Neuronal stem cell (in vitro differentiated cells): ENCODE results near the gene CFAP68.

Experiments
- DNase-seq: peaks from one replicate; pipeline ENCODE4 v3.0.0-alpha.2; 2013; ENCODE audit warnings: low spot score
- H2AFZ ChIP-seq: one replicate; pipeline ENCODE4 v1.6.1; 2013; ENCODE audit warnings: mild to moderate bottlenecking, low read length, inconsistent platforms
- H2AK5ac ChIP-seq: 2 replicates; pipeline ENCODE4 v1.6.1; 2013; ENCODE audit warnings: low read depth, mild to moderate bottlenecking, inconsistent platforms, low read length, moderate library complexity, mixed read lengths
- H2BK120ac ChIP-seq: 2 replicates; pipeline ENCODE4 v1.6.1; 2013; ENCODE audit warnings: low read depth, mild to moderate bottlenecking, inconsistent platforms, low read length, moderate library complexity, mixed read lengths
- H2BK12ac ChIP-seq: one replicate; pipeline ENCODE4 v1.6.1; 2013; ENCODE audit warnings: low read length, inconsistent platforms
- H2BK15ac ChIP-seq: 2 replicates; pipeline ENCODE4 v1.6.1; 2013; ENCODE audit warnings: mild to moderate bottlenecking, low read length, inconsistent platforms, mixed read lengths
- H2BK5ac ChIP-seq: one replicate; pipeline ENCODE4 v1.6.1; 2013; ENCODE audit warnings: inconsistent platforms, mild to moderate bottlenecking, low read length, moderate library complexity
- H3K14ac ChIP-seq: one replicate; pipeline ENCODE4 v1.6.1; 2013; ENCODE audit warnings: low read length, inconsistent platforms
- H3K18ac ChIP-seq: 2 replicates; pipeline ENCODE4 v1.6.1; 2013; ENCODE audit warnings: low read length, inconsistent platforms
- H3K23ac ChIP-seq: 2 replicates; pipeline ENCODE4 v1.6.1; 2013; ENCODE audit warnings: low read depth, mild to moderate bottlenecking, mixed read lengths, low read length, inconsistent platforms; ENCODE audit not compliant: poor library complexity
- H3K27ac ChIP-seq: replicated peaks from 3 replicates; pipeline ENCODE4 v1.5.1; 2013; ENCODE audit warnings: low read length, inconsistent platforms
- H3K27me3 ChIP-seq, 3 experiments: 2 replicates each; pipeline ENCODE4 v1.6.1; 2013; ENCODE audit warnings: low read length in 3 of 3, mild to moderate bottlenecking in 2 of 3, inconsistent platforms in 1 of 3, low read depth in 1 of 3, mixed read lengths in 1 of 3, moderate library complexity in 1 of 3; ENCODE audit not compliant: control insufficient read depth in 3 of 3, insufficient read depth in 3 of 3
- H3K36me3 ChIP-seq, 2 donors: replicated peaks in 1 of 2; 2 replicates each; pipeline ENCODE4 v1.6.1; 2013; ENCODE audit warnings: low read length in 2 of 2; ENCODE audit not compliant: control insufficient read depth in 2 of 2, insufficient read depth in 2 of 2
- H3K4ac ChIP-seq: 2 replicates; pipeline ENCODE4 v1.6.1; 2013; ENCODE audit warnings: inconsistent platforms, mild to moderate bottlenecking, low read length, moderate library complexity
- H3K4me1 ChIP-seq, 2 donors: 1 replicate in 1 of 2; 2 replicates in 1 of 2; pipeline ENCODE4 v1.6.1; 2013; ENCODE audit warnings: low read length in 2 of 2, low read depth in 1 of 2; ENCODE audit not compliant: control insufficient read depth in 2 of 2, insufficient read depth in 1 of 2
- H3K4me2 ChIP-seq: one replicate; pipeline ENCODE4 v1.6.1; 2013; ENCODE audit warnings: mild to moderate bottlenecking, low read length, inconsistent platforms; ENCODE audit not compliant: insufficient read depth, poor library complexity, severe bottlenecking
- H3K4me3 ChIP-seq, 2 donors: 2 replicates each; pipeline ENCODE4 v1.5.1; 2013; ENCODE audit warnings: low read length in 2 of 2, mild to moderate bottlenecking in 2 of 2, inconsistent platforms in 1 of 2, moderate library complexity in 1 of 2
- H3K79me1 ChIP-seq: one replicate; pipeline ENCODE4 v1.6.1; 2013; ENCODE audit warnings: low read depth, mild to moderate bottlenecking, inconsistent platforms, low read length, moderate library complexity
- H3K9ac ChIP-seq: one replicate; pipeline ENCODE4 v1.6.1; 2013; ENCODE audit warnings: mild to moderate bottlenecking, low read depth, low read length, inconsistent platforms; ENCODE audit not compliant: poor library complexity
- H3K9me3 ChIP-seq, 2 donors: replicated peaks in 1 of 2; 2 replicates each; pipeline versions ENCODE3 to v1.6.1; 2013; ENCODE audit warnings: low read length in 2 of 2, mild to moderate bottlenecking in 2 of 2, inconsistent platforms in 1 of 2, low read depth in 1 of 2, mixed read lengths in 1 of 2, moderate library complexity in 1 of 2; ENCODE audit not compliant: control insufficient read depth in 2 of 2, insufficient read depth in 1 of 2
- H4K8ac ChIP-seq: one replicate; pipeline ENCODE4 v1.6.1; 2013; ENCODE audit warnings: low read depth, mild to moderate bottlenecking, inconsistent platforms, low read length, moderate library complexity
- H4K91ac ChIP-seq: one replicate; pipeline ENCODE4 v1.6.1; 2013; ENCODE audit warnings: low read length, low read depth, mild to moderate bottlenecking, inconsistent platforms; ENCODE audit not compliant: poor library complexity
- WGBS, 2 donors: extraction: QIAGEN DNeasy Blood & Tissue Kit; methylation state at CpG; one replicate each; pipeline ENCODE4 v1.1.7; 2013; ENCODE audit warnings: missing lambda C conversion rate in 2 of 2, mixed read lengths in 1 of 2; ENCODE audit not compliant: insufficient read length in 2 of 2, insufficient replicate concordance in 1 of 2; ENCODE audit errors: extremely low coverage in 2 of 2; 5-methylcytosine and 5-hydroxymethylcytosine counted together

The CFAP68 gene

DNA sequence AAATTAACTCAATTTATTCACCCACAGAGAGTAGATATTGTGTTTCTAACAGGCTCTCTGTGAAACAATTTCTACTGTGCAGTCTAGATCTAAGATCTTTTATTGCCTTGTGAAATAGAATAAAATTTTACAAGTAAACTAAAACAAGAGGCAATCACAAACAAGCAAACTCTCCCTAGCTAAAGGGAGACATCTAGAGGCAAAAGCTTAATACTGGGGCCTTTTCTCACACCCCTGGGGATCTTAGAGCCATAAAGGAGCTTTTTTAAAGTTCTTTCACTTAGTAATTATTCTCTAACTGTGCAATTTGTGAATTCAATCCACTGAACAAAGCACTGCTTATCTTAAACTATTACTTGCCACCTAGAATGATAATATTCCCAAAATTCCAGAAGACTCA lies 27.7 kb upstream of the CFAP68 start:
- Histone ChIP-seq H4K8ac (no peak overlapping the region), H3K4me2 (no peak overlapping the region), H2AK5ac (no peak overlapping the region), H3K4ac (no peak overlapping the region), H3K4me3 (no peak overlapping the region), H3K36me3 (peaks cover 2 to 81% of the 10 kb centered on the region in 2 donors), H3K27me3 (no peaks in the 10 kb centered on the region), H4K91ac (no peak overlapping the region), H3K23ac (no peak overlapping the region), H3K14ac (no peak overlapping the region), H3K9me3 (no peaks in the 10 kb centered on the region), H2BK15ac (no peak overlapping the region), H2AFZ (no peak overlapping the region), H3K79me1 (no peaks in the 10 kb centered on the region), H3K18ac (no peak overlapping the region), H3K4me1 (peaks cover 0 to 6% of the 10 kb centered on the region in 2 donors), H2BK5ac (no peak overlapping the region), H2BK120ac (no peak overlapping the region), H2BK12ac (no peak overlapping the region), H3K9ac (no peak overlapping the region), H3K27ac (no peak overlapping the region)
- no peak for DNase-seq

DNA sequence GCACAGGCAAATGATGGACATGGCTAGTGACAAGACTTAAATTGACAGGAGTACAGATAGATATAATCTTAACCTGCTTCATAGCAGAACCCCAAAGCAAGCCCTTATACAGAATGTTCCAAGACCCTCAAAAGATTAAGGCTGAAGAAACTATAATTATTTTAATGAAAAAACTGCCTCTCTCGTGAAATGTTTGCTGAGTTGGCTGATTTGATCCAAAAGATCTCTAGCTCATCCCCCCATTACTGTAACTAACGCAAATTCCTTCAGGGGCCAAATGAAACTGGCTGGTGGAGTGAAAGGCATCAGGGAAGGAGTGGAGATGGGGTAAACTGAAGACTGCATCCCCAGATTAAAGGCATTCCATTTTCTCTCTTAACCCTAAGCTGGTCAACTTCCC lies 27.2 kb upstream of the CFAP68 start:
- Histone ChIP-seq H2AK5ac (no peak overlapping the region), H2AFZ (no peak overlapping the region), H3K4ac (no peak overlapping the region), H3K23ac (no peak overlapping the region), H2BK15ac (no peak overlapping the region), H4K91ac (no peak overlapping the region), H4K8ac (no peak overlapping the region), H3K4me3 (no peak overlapping the region), H3K27ac (no peak overlapping the region), H3K9ac (no peak overlapping the region), H3K4me1 (peaks cover 0 to 2% of the 10 kb centered on the region in 2 donors), H3K18ac (no peak overlapping the region), H3K14ac (no peak overlapping the region), H2BK120ac (no peak overlapping the region), H3K27me3 (no peaks in the 10 kb centered on the region), H2BK5ac (no peak overlapping the region), H3K79me1 (no peaks in the 10 kb centered on the region), H3K4me2 (no peak overlapping the region), H3K36me3 (peaks cover 2 to 81% of the 10 kb centered on the region in 2 donors), H2BK12ac (no peak overlapping the region), H3K9me3 (no peaks in the 10 kb centered on the region)
- DNase-seq, result no peak
- WGBS, 2 donors, result no CpG with 5 or more reads among the region's 2 CpGs

- H4K91ac ChIP-seq, result no peak overlapping the region
- no peak overlapping the region for H2BK15ac ChIP-seq
- no peak overlapping the region for H2AK5ac ChIP-seq
- no peak overlapping the region for H2BK120ac ChIP-seq
- no peak overlapping the region for H4K8ac ChIP-seq
- H3K4ac ChIP-seq, result no peak overlapping the region
- H3K18ac ChIP-seq, result no peak overlapping the region
- no peaks in the 10 kb centered on the region for H3K27me3 ChIP-seq
- H3K4me1 ChIP-seq, result no peaks in the 10 kb centered on the region
- no peak overlapping the region for H3K4me3 ChIP-seq
- no peak for DNase-seq
- no peak overlapping the region for H2AFZ ChIP-seq
- H2BK12ac ChIP-seq, result no peak overlapping the region
- no peak overlapping the region for H3K9ac ChIP-seq
- H3K36me3 ChIP-seq, result peaks cover 8 to 85% of the 10 kb centered on the region in 2 donors
- H3K27ac ChIP-seq, result no peak overlapping the region
- H3K9me3 ChIP-seq, result no peaks in the 10 kb centered on the region
- no peak overlapping the region for H3K23ac ChIP-seq
- no peak overlapping the region for H3K14ac ChIP-seq
- H3K79me1 ChIP-seq, result no peaks in the 10 kb centered on the region
- H2BK5ac ChIP-seq, result no peak overlapping the region
- H3K4me2 ChIP-seq, result no peak overlapping the region
These were observed 23.8 kb upstream of the CFAP68 start for GRCh38 chr11:111855506-111855905.

DNA sequence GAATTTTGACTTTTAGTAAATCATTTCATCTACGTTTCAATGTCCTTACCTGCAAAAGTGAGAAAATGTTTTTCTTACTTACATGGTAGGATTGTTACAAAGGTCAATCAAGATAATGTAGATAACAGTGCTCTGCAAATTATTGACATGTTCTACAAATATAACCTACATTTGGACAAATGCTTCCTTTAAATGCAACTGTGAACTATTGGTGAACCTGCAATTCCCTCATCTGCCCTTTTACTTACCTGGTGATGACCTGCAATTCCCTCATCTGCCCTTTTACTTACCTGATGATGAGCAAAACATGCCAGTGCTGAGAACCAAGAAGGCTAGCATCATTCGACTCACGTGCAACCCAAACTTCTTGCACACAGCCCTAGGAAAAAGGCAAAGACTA lies 19.1 kb upstream of the CFAP68 start:
- H3K79me1 ChIP-seq, result no peaks in the 10 kb centered on the region
- no peak overlapping the region for H3K14ac ChIP-seq
- H3K18ac ChIP-seq, result no peak overlapping the region
- no peak overlapping the region for H2BK12ac ChIP-seq
- H3K27me3 ChIP-seq, result no peaks in the 10 kb centered on the region
- H3K36me3 ChIP-seq, result peaks cover 8 to 88% of the 10 kb centered on the region in 2 donors
- no peak for DNase-seq
- H4K8ac ChIP-seq, result no peak overlapping the region
- H2BK5ac ChIP-seq, result no peak overlapping the region
- no peak overlapping the region for H2BK120ac ChIP-seq
- H3K9me3 ChIP-seq, result no peaks in the 10 kb centered on the region
- no peak overlapping the region for H2BK15ac ChIP-seq
- no peak overlapping the region for H3K4ac ChIP-seq
- WGBS, 2 donors, result no CpG with 5 or more reads among the region's 3 CpGs
- H3K27ac ChIP-seq, result no peak overlapping the region
- no peak overlapping the region for H3K23ac ChIP-seq
- H3K4me1 ChIP-seq, result no peaks in the 10 kb centered on the region
- H3K4me2 ChIP-seq, result no peak overlapping the region
- no peak overlapping the region for H3K9ac ChIP-seq
- no peak overlapping the region for H2AFZ ChIP-seq
- no peak overlapping the region for H2AK5ac ChIP-seq
- no peak overlapping the region for H3K4me3 ChIP-seq
- no peak overlapping the region for H4K91ac ChIP-seq
